Renal pelvis (tissue), 4 donors: Measurements from ENCODE around the gene CPM. TPM values are rescaled to one million over a fixed set of nuclear protein-coding genes. Genes with fewer than 3 reads are reported as not detected.
"Not testable (repeated sequence)": the region's sequence is repeated elsewhere in the genome, so short reads cannot be mapped to it uniquely, and the experiment has no call there.

ENCODE experiments used
- DNase-seq: peaks from one replicate; pipeline ENCODE4 v3.0.0-alpha.2; 2013
- polyA plus RNA-seq, 3 donors: library from polyadenylated mRNA; unstranded; fragments of 120-200 nt; gene quantifications; one replicate each; pipeline ENCODE4 v1.2.1, GENCODE V29; 2013; ENCODE audit not compliant: insufficient read length in 3 of 3

Gene CPM
- polyA plus RNA-seq, 3 donors, result 20.4 to 37.5 (median 28.5) TPM

GRCh38 chr12:68808388-68809189 lies 124.4 kb downstream of the CPM start:
- DNase-seq, result peak; percentile 75

- DNase-seq, result peak; percentile 91
Observed at GRCh38 chr12:68807576-68808387, 125.2 kb downstream of the CPM start, which contains the start of gene MDM2. MDM2 (plus strand) TSS chr12:68808177; CDS start chr12:68808478, 301 bp downstream.

- not testable (repeated sequence) for DNase-seq
Observed at GRCh38 chr12:68807274-68807575, 125.7 kb downstream of the CPM start.

DNA sequence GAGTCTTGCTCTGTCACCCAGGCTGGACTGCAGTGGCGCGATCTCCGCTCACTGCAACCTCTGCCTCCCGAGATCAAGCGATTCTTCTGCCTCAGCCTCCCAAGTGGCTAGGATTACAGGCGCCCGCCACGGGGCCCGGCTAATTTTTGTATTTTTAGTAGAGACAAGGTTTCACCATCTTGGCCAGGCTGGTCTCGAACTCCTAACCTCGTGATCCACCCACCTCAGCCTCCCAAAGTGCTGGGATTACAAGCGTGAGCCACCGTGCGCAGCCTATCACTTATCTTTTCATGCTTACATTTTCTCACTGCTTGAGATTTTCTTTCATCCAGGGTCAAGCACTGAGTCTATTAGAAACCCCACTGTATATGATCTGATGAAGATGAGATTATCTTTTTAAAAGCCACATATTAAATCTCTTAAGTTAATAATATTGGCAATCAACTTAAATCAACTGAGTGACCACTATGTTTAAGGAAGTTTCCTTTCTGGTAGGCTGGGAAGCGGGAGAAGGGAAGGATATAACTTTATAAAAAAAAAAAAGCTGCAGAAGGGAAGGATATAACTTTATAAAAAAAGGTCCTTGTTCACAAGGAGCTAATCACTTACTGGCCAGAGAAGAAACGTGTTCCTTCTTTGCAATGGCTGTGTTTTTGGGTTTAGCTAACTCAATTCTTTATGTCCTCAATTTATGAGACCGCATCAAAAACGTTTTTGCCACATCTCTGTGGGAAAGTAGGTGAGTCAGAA lies 126.3 kb downstream of the CPM start:
- no peak for DNase-seq

- no peak for DNase-seq
Observed at GRCh38 chr12:68805592-68806120, 127.3 kb downstream of the CPM start.

GRCh38 chr12:68804657-68805591 lies 128.0 kb downstream of the CPM start:
- DNase-seq, result no peak

DNA sequence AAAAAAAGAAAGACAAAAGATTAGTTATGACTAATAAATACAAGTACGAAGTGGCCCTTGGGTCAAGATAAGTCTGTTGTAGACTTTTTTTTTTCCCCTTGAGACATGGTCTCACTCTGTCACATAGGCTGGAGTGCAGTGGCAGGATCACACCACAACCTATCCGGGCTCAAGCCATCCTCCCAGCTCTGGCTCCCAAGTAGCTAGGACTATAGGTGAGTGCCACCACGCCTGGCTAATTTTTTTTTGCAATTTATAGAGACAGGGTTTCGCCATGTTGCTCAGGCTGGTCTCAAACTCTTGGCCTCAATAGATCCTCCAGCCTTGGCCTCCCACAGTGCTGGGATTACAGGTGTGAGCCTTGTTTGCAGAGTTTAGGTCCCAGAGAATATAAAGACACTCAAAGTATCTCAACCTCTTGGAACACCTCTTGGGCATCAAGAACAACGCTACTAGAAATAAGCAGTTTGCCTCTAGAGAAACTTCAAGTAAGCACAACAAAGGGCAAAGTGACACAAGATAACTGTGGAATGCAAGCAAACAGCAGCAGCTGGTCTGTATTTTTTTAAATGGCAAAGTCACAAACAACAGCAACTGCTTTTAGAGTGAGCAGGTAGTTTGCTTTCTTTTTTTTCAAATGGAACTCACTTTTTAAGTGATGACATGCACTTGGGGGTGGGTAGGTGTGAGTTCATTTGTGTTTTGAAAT lies 128.9 kb downstream of the CPM start:
- DNase-seq, result no peak

- not testable (repeated sequence) for DNase-seq
Observed at GRCh38 chr12:68802911-68803651, 129.9 kb downstream of the CPM start.

DNA sequence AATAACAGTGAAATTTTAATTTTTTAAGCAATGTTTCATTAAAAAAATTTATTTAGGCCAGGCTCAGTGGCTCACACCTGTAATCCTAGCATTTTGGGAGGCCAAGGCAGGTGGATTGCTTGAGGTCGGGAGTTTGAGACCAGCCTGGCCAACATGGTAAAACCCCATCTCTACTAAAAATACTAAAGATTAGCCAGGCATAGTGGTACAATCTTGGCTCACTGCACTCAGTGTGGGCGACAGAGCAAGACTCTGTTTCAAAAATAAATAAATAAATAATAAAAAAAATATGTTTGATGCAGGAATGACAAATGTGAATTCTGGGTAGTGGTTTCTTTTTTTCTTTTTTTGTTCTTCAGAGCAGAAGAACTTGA lies 130.6 kb downstream of the CPM start:
- not testable (repeated sequence) for DNase-seq

Other genes starting within 250 kb of the CPM start
- gene NUP107, start 246.2 kb downstream of the CPM start, polyA plus RNA-seq, result 10 to 100 TPM; 70.2 to 90.5 (median 77.3) TPM
- 10 to 100 TPM; 12.8 to 24.0 (median 18.9) TPM for gene SLC35E3, start 187.0 kb downstream of the CPM start, polyA plus RNA-seq
- 10 to 100 TPM; 49.2 to 76.8 (median 74.6) TPM for gene MDM2, start 125.0 kb downstream of the CPM start, polyA plus RNA-seq